Measurements from ENCODE around the gene CPHXL2. TPM values are rescaled to one million over a fixed set of nuclear protein-coding genes. Genes with fewer than 3 reads are reported as not detected.

Gene CPHXL2
- total and polyA plus RNA-seq, 8 donors = 0.17 to 0.52 (median 0.52) TPM; not detected in 5

GRCh38 chr16:75703306-75703705 is 26.5 kb upstream of the CPHXL2 start:
- Histone ChIP-seq H3K9me3 (no peaks in the 10 kb centered on the region), H3K4me1 (no peaks in the 10 kb centered on the region), H3K27me3 (no peaks in the 10 kb centered on the region), H3K36me3 (no peaks in the 10 kb centered on the region), H3K4me3 (no peak overlapping the region), H3K27ac (no peak overlapping the region)
- ATAC-seq (no peak), DNase-seq (no peak)
- intact Hi-C loops (cut with DNase I) = no loop called here
- TF ChIP-seq CTCF (IDR thresholded peaks at IDR 0.05) = no peak

DNA sequence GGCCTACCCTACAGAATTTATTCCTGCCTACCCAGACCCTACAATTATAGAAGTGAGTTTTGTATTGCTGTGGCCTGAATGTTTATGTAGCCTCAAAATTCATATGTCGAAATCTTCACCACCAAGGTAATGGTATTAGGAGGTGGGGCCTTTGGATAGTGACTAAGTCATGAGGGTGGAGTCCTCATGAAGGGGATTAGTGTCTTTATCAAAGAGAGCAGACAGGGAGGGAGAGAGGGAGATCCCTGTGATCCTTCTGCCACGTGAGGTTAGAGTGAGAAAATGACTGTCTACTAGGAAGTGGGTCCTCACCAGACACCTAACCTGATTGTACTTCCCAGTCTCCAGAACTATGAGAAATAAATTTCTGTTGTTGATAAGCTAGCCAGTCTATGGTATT is 25.4 kb upstream of the CPHXL2 start:
- TF ChIP-seq CTCF (IDR thresholded peaks at IDR 0.05) = no peak
- no peaks in the 10 kb centered on the region for H3K27me3 ChIP-seq

GRCh38 chr16:75701361-75701760 is 24.6 kb upstream of the CPHXL2 start, which contains the start of gene DUXB:
DUXB (minus strand) TSS chr16:75701461; CDS start chr16:75701418, 43 bp downstream.
- ATAC-seq (no peak), DNase-seq (no peak)
- Histone ChIP-seq H3K4me3 (no peak within 1 kb of the TSS), H3K27ac (no peak within 1 kb of the TSS), H3K4me1 (no peaks in the 10 kb centered on the region), H3K9me3 (no peaks in the 10 kb centered on the region), H3K27me3 (no peaks in the 10 kb centered on the region), H3K36me3 (no peaks in the 10 kb centered on the region)
- TF ChIP-seq CTCF (IDR thresholded peaks at IDR 0.05) = no peak
- intact Hi-C loops (cut with DNase I) = no loop called here

More for the DNA sequence above, 25.4 kb upstream of the CPHXL2 start:
- H3K27ac ChIP-seq = no peak overlapping the region
- no peak overlapping the region for H3K4me3 ChIP-seq
- H3K36me3 ChIP-seq = no peaks in the 10 kb centered on the region
- no peaks in the 10 kb centered on the region for H3K9me3 ChIP-seq
- intact Hi-C loops (cut with DNase I) = no loop called here
- ATAC-seq = no peak
- H3K4me1 ChIP-seq = no peaks in the 10 kb centered on the region
- no peak for DNase-seq

GRCh38 chr16:75697571-75697970 is 20.8 kb upstream of the CPHXL2 start:
- H3K4me3 ChIP-seq = no peak overlapping the region
- no peaks in the 10 kb centered on the region for H3K4me1 ChIP-seq
- H3K27ac ChIP-seq = no peak overlapping the region
- H3K36me3 ChIP-seq = no peaks in the 10 kb centered on the region
- TF ChIP-seq CTCF (IDR thresholded peaks at IDR 0.05) = no peak
- no peaks in the 10 kb centered on the region for H3K27me3 ChIP-seq
- intact Hi-C loops (cut with DNase I) = no loop called here
- DNase-seq = no peak
- ATAC-seq = no peak
- H3K9me3 ChIP-seq = no peaks in the 10 kb centered on the region

DNA sequence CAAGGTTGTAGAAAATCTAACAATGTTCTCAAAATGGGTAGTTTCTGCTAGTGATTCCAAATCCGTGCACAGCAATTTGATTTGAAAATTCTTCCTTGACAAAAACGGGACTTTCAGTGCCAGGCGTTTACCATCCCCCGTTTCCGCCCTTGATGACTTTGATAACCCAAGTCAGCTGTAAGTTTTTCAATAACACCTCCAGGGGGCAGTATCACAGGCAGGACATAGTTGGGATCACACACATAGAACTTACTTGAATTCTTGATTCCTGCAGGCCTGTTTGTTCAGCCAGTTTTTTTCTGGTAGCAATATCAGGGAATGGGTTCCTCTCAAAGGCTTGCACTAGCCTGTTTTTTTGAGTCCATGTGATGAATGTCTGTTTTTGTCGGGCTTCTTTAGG is 18.9 kb upstream of the CPHXL2 start:
- DNase-seq (no peak), ATAC-seq (no peak)
- no peaks in the 10 kb centered on the region for H3K27me3 ChIP-seq
- no peak overlapping the region for H3K4me3 ChIP-seq
- no peak for TF ChIP-seq CTCF (IDR thresholded peaks at IDR 0.05)
- no peaks in the 10 kb centered on the region for H3K9me3 ChIP-seq
- no peaks in the 10 kb centered on the region for H3K36me3 ChIP-seq
- no peaks in the 10 kb centered on the region for H3K4me1 ChIP-seq
- no peak overlapping the region for H3K27ac ChIP-seq
- intact Hi-C loops (cut with DNase I) = no loop called here
